Measurements from ENCODE around the gene SOX1.

Gene SOX1

GRCh38 chr13:112073245-112074138, 6.5 kb downstream of the SOX1 start:
- no peak for DNase-seq

GRCh38 chr13:112074139-112074865, 7.4 kb downstream of the SOX1 start:
- no peak for DNase-seq

DNA sequence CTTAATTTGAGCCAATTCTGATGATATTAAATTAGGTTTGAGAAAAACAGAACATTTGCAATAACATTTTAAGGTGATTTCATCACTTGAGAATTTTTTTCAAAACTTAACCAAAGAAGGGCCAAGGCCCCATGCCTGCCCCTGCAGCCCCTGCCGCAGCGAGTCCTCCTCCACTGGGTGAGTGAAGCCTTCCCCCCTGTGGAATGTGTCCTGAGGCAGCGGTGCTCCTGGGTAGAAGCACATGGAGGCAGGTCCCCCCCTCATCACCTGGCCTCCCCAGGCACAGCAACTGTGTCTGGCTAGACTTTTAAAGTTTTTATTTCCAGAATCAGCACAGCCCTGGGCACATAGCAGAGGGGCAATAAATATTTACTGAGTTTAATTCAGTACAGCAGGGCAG, 10.8 kb downstream of the SOX1 start:
- no peak for DNase-seq

DNA sequence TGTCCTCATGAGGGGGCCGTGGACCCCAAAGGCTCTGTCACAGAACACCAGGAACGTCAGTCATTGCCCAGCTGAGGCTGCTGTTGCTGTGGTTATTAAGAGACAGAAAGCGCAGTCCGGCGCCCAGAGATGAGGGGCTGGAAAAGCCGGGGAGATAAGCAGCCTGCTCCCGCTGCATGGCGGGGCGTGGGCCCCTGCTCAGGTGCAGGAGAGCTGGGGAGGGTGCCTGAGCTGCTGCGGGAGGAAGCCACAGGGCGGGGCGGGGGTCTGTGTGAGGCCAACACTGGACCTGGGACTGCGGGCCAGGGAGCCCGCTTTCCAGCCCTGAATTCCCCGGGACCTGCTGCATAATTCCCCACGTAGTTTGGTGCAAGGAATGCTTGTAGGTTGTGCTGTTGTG, 11.3 kb downstream of the SOX1 start:
- DNase-seq: no peak

GRCh38 chr13:112078879-112079531, 12.1 kb downstream of the SOX1 start:
- no peak for DNase-seq

DNA sequence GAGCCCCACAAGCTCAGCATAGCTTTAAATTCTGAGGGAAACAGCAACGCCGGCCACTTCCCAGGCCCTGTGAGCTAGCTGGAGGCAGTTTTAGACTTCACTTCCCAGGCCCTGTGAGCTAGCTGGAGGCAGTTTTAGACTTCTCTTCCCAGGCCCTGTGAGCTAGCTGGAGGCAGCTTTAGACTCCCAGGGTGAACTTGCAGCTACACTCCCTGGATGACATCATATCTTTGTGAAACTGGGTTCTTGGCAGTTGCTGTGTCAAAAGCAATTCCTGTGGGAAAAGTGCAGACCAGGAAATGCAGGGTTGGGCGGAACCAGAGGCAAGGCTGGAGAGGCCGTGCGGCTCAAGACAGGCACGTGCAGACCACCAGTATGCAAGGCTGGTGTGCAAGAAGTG, 12.7 kb downstream of the SOX1 start:
- no peak for DNase-seq

GRCh38 chr13:112083971-112084370, 17.0 kb downstream of the SOX1 start:
- no peak for DNase-seq

DNA sequence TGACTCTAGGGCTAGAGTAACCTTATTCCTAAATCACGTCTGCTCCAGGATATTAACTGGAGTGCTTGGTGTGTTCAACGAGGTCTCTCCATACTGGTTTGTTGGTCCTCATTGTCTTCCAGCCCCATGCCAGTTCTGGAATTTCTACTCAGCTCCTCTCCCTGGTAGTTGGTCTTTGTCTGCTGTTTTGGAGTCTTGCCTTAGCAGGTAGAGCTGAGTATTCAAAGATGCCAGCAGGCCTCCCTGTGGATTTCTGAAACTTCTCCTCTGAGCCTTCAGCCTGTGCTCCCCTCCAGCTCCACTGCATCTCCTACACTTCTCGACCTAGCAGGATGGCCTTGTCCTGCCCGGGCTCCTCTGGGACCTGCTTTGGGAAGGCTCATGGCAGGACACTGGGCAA, 25.5 kb downstream of the SOX1 start:
- no peak for DNase-seq

GRCh38 chr13:112095354-112095753, 28.4 kb downstream of the SOX1 start:
- no peak for DNase-seq

DNA sequence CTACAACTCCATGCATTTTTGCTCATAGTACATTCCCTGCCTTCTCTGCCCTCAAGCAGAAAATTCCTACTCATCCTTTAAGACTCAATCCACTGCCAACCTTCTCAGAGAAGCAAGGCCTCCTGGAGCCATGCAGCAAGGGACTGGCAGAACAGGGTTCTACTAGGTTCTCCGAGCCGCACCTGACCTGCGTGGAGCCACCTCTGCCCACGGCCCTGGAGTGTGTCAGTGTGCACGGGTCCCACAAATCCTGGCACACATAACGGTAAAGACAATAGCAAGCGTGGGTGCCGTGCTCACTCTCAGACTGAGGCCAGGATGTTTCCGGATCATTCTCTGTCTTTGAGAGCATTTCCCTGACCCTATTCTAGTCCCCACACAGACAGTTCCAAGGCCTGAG, 30.0 kb downstream of the SOX1 start:
- DNase-seq: no peak

- DNase-seq: no peak
These were observed 30.8 kb downstream of the SOX1 start for GRCh38 chr13:112097770-112098169.

GRCh38 chr13:112098699-112099098, 31.8 kb downstream of the SOX1 start:
- no peak for DNase-seq

GRCh38 chr13:112101360-112101930, 34.5 kb downstream of the SOX1 start:
- no peak for DNase-seq

GRCh38 chr13:112102243-112102642, 35.3 kb downstream of the SOX1 start:
- DNase-seq: no peak

GRCh38 chr13:112103260-112103838, 36.4 kb downstream of the SOX1 start:
- DNase-seq: no peak

- DNase-seq: no peak
These were observed 37.3 kb downstream of the SOX1 start for GRCh38 chr13:112103961-112104880.

DNA sequence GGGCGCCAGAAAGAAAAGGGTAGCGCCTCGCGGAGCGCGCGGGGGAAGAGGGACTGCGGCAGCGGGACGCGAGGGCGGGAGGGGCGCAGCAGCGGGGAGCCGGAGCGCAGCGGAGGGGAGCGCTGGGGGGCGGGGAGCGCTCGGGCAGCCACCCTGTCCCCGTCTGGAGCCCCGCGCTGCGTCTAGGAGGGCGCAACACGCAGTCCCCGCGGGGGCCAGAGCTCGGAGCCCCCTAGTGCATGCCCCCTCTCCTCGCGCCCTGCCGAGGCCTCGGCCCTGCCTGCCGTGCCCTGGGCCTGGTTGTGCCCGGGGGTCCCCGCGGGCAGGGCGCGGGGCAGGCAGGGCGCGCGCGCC, 37.9 kb downstream of the SOX1 start:
- no peak for DNase-seq

DNA sequence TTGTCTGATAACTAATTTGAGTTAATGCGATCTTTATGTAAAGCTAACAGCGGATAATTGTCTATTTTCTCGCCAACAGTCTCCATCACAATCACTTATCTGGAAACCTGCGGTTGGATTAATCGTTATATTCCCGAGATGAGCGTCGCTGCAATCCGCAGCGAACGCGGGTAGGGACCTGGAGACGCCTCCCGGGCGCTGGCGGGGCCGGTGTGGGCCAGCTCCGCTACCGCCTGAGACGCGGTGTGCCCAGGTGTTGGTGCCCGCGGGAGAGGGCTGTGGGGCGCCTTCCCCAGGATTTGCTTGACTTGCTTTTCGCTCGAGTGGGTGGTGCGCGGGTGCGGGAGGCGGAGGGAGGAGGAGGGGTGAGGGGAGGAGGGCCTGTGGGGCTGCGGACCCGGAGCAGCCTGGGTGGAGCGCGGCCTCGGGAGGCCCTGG, 38.3 kb downstream of the SOX1 start:
- no peak for DNase-seq

DNA sequence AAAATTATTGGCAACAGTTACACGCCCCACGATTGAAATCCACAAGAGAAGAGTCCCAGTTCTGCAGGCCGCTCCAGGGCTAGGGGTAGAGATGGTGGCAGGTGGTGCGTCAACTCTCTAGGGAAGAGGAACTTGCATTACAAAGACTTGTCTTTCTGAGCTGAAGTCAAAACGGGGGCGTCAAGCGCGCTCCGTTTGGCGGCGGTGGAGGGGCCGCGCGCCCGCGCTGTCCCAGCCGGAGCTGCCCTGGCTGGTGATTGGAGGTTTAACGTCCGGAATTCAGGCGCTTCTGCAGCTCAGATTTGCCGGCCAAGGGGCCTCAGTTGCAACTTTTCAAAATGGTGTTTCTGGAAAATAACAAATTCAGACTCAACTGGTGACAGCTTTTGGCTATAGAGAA, 38.9 kb downstream of the SOX1 start:
- DNase-seq: no peak

DNA sequence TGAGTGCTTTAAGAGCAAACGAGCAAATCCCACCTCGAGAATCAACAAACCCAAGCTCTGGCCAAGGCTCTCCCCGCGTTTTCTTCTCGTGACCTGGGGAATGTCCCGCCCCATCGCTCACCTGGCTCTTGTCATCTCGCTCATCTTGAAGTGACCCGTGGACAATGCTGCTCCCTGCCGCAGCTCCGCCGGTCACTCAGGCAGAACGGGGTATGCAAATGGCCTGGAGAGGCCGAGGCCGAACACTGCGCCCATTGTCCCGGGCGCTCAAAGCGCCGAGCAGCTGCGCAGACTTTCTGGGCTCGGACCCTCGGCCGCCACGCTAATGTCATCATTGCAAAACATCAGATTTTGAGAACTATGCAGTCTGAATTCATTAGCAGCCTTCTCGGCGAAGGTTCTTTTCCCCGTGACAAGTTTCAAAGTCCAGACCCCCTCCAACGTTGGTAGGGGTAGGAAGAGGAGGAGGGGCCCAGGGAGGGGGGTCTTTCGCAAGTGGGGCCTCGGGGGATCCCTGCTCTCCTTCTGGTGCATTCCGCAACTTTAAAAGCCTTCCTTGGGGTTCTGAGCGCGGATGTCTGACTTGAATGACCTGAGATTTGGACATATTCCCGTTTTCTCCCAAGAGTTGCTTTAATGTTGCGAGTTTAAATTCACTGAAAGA, 39.7 kb downstream of the SOX1 start:
- DNase-seq: no peak

DNA sequence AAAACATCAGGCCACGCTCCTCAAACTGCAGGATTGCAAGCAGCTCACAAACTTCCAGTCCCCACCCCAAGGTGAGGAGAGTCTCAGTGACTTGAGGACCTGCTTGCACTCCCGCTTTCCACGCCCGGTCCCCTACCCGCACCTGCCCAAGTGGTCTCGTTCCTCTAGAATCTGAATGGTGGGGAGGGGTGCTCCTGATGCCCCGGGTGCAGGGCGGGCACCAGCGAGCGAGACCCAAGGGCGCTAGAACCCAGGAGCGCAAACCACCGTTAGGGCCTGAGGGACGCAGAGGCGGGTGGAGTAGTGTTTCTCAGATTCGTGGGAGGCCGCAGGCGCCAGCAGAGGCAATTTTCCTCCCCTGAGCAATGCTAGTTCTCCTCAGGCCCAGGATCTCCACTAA, 40.3 kb downstream of the SOX1 start:
- DNase-seq: no peak
